Neural crest cell (in vitro differentiated cells): ENCODE data around the gene LRRC70. TPM values are rescaled to one million over a fixed set of nuclear protein-coding genes. Genes with fewer than 3 reads are reported as not detected.

Experiments
- DNase-seq: peaks from one replicate; pipeline ENCODE4 v3.0.0; 2021; ENCODE audit warnings: low read depth, mixed read lengths, low spot score
- H3K27ac Mint-ChIP-seq: one replicate; pipeline ENCODE4 v1.8.0; 2021; ENCODE audit warnings: mild to moderate bottlenecking, mixed read lengths; ENCODE audit not compliant: unreplicated experiment
- H3K27me3 Mint-ChIP-seq: 2 replicates; pipeline ENCODE4 v1.8.0; 2021; ENCODE audit warnings: low read depth, mild to moderate bottlenecking, mixed read lengths
- H3K36me3 Mint-ChIP-seq: 2 replicates; pipeline ENCODE4 v1.8.0; 2021; ENCODE audit warnings: low read depth, mild to moderate bottlenecking, mixed read lengths
- H3K4me1 Mint-ChIP-seq: 2 replicates; pipeline ENCODE4 v1.8.0; 2021; ENCODE audit warnings: mixed read lengths
- H3K4me3 Mint-ChIP-seq: one replicate; pipeline ENCODE4 v1.8.0; 2021; ENCODE audit warnings: mild to moderate bottlenecking, mixed read lengths
- H3K9me3 Mint-ChIP-seq: 2 replicates; pipeline ENCODE4 v1.8.0; 2021; ENCODE audit warnings: mixed read lengths
- total RNA-seq: library from RNA; stranded (reverse); gene quantifications from 2 replicates; pipeline ENCODE4 v1.2.1, GENCODE V29; 2021
- TF ChIP-seq, protein P1 (sequence below): fragments of 200-600 bp; sonication (generic); conservative IDR thresholded peaks from 2 replicates; pipeline ENCODE4 v1.5.0; 2021; ENCODE audit warnings: antibody characterized with exemption, mild to moderate bottlenecking

The LRRC70 gene
- total RNA-seq, 1 donor from 2014 or later = 0.19 TPM

DNA sequence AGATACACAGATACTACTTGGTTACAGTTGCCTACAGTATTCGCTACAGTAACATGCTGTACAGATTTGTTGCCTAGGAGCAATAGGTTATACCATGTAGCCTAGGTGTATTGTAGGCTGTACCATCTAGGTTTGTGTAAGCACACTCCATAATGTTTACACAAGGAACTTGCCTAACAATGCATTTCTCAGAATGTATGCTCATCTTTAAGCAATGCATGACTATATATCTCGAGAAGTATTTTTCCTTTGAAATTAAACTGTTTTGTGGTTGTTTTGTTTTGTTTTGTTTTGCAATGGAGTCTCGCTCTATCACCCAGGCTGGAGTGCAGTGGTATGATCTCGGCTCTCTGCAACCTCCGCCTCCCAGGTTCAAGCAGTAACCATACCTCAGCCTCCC, 25.3 kb downstream of the LRRC70 start:
- Mint-ChIP-seq H3K27me3 (no peaks in the 10 kb centered on the region), H3K9me3 (no peaks in the 10 kb centered on the region), H3K4me3 (no peak overlapping the region), H3K36me3 (peaks cover 4% of the 10 kb centered on the region), H3K4me1 (no peaks in the 10 kb centered on the region), H3K27ac (no peak overlapping the region)
- DNase-seq = no peak
- TF ChIP-seq, protein P1, sequence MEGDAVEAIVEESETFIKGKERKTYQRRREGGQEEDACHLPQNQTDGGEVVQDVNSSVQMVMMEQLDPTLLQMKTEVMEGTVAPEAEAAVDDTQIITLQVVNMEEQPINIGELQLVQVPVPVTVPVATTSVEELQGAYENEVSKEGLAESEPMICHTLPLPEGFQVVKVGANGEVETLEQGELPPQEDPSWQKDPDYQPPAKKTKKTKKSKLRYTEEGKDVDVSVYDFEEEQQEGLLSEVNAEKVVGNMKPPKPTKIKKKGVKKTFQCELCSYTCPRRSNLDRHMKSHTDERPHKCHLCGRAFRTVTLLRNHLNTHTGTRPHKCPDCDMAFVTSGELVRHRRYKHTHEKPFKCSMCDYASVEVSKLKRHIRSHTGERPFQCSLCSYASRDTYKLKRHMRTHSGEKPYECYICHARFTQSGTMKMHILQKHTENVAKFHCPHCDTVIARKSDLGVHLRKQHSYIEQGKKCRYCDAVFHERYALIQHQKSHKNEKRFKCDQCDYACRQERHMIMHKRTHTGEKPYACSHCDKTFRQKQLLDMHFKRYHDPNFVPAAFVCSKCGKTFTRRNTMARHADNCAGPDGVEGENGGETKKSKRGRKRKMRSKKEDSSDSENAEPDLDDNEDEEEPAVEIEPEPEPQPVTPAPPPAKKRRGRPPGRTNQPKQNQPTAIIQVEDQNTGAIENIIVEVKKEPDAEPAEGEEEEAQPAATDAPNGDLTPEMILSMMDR = no peak

DNA sequence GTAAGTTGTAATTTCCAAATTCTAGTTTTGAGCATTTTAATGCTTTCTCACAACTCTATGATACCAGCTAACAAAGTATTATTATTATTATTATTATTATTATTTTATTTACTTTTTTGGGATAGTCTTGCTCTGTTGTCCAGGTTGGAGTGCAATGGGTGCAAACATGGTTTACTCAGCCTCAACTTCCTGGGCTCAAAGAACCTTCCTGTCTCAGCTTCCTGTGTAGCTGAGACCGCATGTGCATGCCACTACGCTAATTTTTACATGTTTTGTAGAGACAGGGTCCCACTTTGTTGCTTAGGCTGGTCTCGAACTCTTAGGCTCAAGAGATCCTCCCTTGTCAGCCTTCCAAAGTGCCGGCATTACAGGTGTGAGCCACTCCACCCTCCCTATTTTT, 27.0 kb downstream of the LRRC70 start:
- Mint-ChIP-seq H3K27ac (no peak overlapping the region), H3K27me3 (no peaks in the 10 kb centered on the region), H3K4me3 (no peak overlapping the region), H3K9me3 (no peaks in the 10 kb centered on the region), H3K4me1 (no peaks in the 10 kb centered on the region), H3K36me3 (peaks cover 12% of the 10 kb centered on the region)
- DNase-seq = no peak
- TF ChIP-seq, protein P1 = no peak

- TF ChIP-seq, protein P1 = no peak
- H3K36me3 Mint-ChIP-seq = peaks cover 12% of the 10 kb centered on the region
- H3K27me3 Mint-ChIP-seq = no peaks in the 10 kb centered on the region
- no peak overlapping the region for H3K27ac Mint-ChIP-seq
- DNase-seq = no peak
- H3K4me1 Mint-ChIP-seq = no peaks in the 10 kb centered on the region
- no peaks in the 10 kb centered on the region for H3K9me3 Mint-ChIP-seq
- no peak overlapping the region for H3K4me3 Mint-ChIP-seq
Observed at GRCh38 chr5:62606878-62607277, 28.3 kb downstream of the LRRC70 start.

- Mint-ChIP-seq H3K4me1 (no peaks in the 10 kb centered on the region), H3K27ac (no peak overlapping the region), H3K9me3 (no peaks in the 10 kb centered on the region), H3K4me3 (no peak overlapping the region), H3K27me3 (no peaks in the 10 kb centered on the region), H3K36me3 (peaks cover 12% of the 10 kb centered on the region)
- TF ChIP-seq, protein P1 = no peak
- no peak for DNase-seq
Observed at GRCh38 chr5:62607615-62608014, 29.0 kb downstream of the LRRC70 start.

DNA sequence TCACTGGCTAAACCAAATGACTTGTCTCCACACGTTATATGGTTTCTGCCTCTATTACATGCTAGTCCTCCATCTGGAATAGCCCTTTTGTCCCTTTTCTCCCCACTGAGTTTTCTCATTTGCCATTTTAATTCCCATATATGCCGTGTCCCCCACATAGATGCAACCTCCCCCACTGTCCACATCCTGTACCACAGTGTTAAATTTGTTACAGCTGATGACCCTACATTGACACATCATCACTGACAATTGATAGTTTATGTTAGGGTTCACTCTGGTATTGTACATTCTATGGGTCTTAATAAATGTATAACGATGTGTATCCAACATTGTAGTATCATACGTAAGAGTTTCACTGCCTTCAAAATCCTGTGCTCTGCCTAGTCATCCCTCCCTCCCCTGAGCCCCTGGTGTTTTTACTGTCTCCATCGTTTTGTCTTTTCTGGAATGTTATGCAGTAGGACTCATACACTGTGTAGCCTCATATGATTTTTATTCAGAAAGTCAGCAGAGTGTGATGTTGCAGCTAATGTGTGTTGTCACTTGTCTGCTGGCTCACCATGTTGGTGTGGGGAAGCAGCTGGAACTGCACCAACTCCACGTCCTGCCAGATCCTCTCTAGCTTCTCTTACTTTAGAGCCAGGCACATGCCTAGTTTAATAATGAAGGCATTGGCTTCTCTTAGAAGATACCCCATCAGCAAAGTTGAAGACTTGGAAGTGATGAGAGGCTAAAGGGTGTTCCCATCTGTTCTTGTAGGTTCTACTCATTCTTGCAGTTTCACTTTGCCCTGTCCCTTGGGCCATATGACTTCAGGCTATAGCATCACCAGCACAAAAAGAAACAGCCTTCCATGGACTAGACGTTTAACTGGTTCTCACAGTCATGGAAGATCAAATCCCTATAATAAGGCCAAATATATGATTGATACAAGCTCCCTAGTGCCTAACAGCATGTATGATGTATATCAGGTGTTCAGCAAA, 30.2 kb downstream of the LRRC70 start:
- no peaks in the 10 kb centered on the region for H3K27me3 Mint-ChIP-seq
- H3K4me1 Mint-ChIP-seq = no peaks in the 10 kb centered on the region
- H3K9me3 Mint-ChIP-seq = peaks cover 3% of the 10 kb centered on the region
- peaks cover 19% of the 10 kb centered on the region for H3K36me3 Mint-ChIP-seq
- no peak overlapping the region for H3K27ac Mint-ChIP-seq
- H3K4me3 Mint-ChIP-seq = no peak overlapping the region
- no peak for DNase-seq
- TF ChIP-seq, protein P1 = no peak
